ENCODE measurements around the gene SERPINF2.

SERPINF2 gene

GRCh38 chr17:1716912-1717695 lies 25.6 kb upstream of the SERPINF2 start (continued):
- no peak; the same call in 1 of the 2 replicates for TF ChIP-seq BCL6B (tag by site-specific recombination; IDR thresholded peaks at IDR 0.05)
- TF ChIP-seq OSR2 (tag by site-specific recombination; IDR thresholded peaks at IDR 0.05): no peak
- peak; percentile 52; the same call in 1 of the 2 replicates for TF ChIP-seq KLF9 (tag by site-specific recombination; IDR thresholded peaks at IDR 0.05; ENCODE audit: low read depth)
- no peak for TF ChIP-seq MEIS1 (CRISPR knock-in tag; IDR thresholded peaks at IDR 0.05; ENCODE audit: borderline replicate concordance)
- no peak for TF ChIP-seq KLF7 (tag by site-specific recombination; IDR thresholded peaks at IDR 0.05; ENCODE audit: borderline replicate concordance)
- TF ChIP-seq ZNF692 (tag by site-specific recombination; IDR thresholded peaks at IDR 0.05): peak; percentile 100
- TF ChIP-seq SALL2 (tag by site-specific recombination; IDR thresholded peaks at IDR 0.05; ENCODE audit: borderline replicate concordance): no peak
- no peak for TF ChIP-seq ZNF548 (tag by site-specific recombination; IDR thresholded peaks at IDR 0.05)
- 0 out of 2 replicates have a peak, but pooled peaks have one; percentile 43 for TF ChIP-seq ZNF629 (tag by site-specific recombination; IDR thresholded peaks at IDR 0.05)
- TF ChIP-seq ZNF223 (tag by site-specific recombination; IDR thresholded peaks at IDR 0.05): no peak
- no peak for TF ChIP-seq OVOL3 (tag by site-specific recombination; IDR thresholded peaks at IDR 0.05)
- no peak for TF ChIP-seq ZNF202 (tag by site-specific recombination; IDR thresholded peaks at IDR 0.05; ENCODE audit: borderline replicate concordance)
- no peak for TF ChIP-seq ZNF501 (tag by site-specific recombination; IDR thresholded peaks at IDR 0.05)
- TF ChIP-seq ZSCAN5A (tag by site-specific recombination; IDR thresholded peaks at IDR 0.05): no peak
- TF ChIP-seq SETDB1 (IDR thresholded peaks at IDR 0.05; ENCODE audit: insufficient read length, low read length): no peak
- TF ChIP-seq ZNF660 (tag by site-specific recombination; IDR thresholded peaks at IDR 0.05): no peak
- no peak for TF ChIP-seq ZNF416 (tag by site-specific recombination; IDR thresholded peaks at IDR 0.05)
- TF ChIP-seq SP7 (tag by site-specific recombination; IDR thresholded peaks at IDR 0.05): peak; percentile 33
- TF ChIP-seq ZNF571 (tag by site-specific recombination; IDR thresholded peaks at IDR 0.05): no peak
- no peak for TF ChIP-seq ZNF140 (tag by site-specific recombination; IDR thresholded peaks at IDR 0.05)
- TF ChIP-seq TCF7L2 (IDR thresholded peaks at IDR 0.05; ENCODE audit: borderline replicate concordance, low read depth, low read length): peak; percentile 30; the same call in 1 of the 2 replicates
- TF ChIP-seq ZFP69B (tag by site-specific recombination; IDR thresholded peaks at IDR 0.05): peak; percentile 100
- TF ChIP-seq HIC1 (tag by site-specific recombination; IDR thresholded peaks at IDR 0.05): no peak
- TF ChIP-seq ZBTB44 (tag by site-specific recombination; IDR thresholded peaks at IDR 0.05): no peak
- TF ChIP-seq ZNF362 (tag by site-specific recombination; IDR thresholded peaks at IDR 0.05): no peak
- TF ChIP-seq ZNF280D (tag by site-specific recombination; IDR thresholded peaks at IDR 0.05): no peak
- TF ChIP-seq ZNF707 (tag by site-specific recombination; IDR thresholded peaks at IDR 0.05): no peak
- no peak for TF ChIP-seq ZNF324 (tag by site-specific recombination; IDR thresholded peaks at IDR 0.05)
